Hepatocyte (in vitro differentiated cells): ENCODE results near the gene DMGDH.

ENCODE experiments used
- CTCF ChIP-seq: fragments of 200-600 bp; sonication (generic); IDR thresholded peaks from 2 replicates; pipeline ENCODE4 v1.5.1; 2016; ENCODE audit warnings: antibody characterized with exemption, mild to moderate bottlenecking; ENCODE audit not compliant: poor library complexity
- EZH2phosphoT487 ChIP-seq: fragments of 200-600 bp; sonication (generic); IDR thresholded peaks from one replicate; pipeline ENCODE4 v1.6.1; 2018; ENCODE audit warnings: antibody characterized with exemption, mild to moderate bottlenecking, low read depth, moderate library complexity; ENCODE audit not compliant: unreplicated experiment, severe bottlenecking

- TF ChIP-seq CTCF: no peak
- no peak for TF ChIP-seq EZH2phosphoT487
These were observed 61.6 kb downstream of the DMGDH start for GRCh38 chr5:79007872-79008271.
